H1 (cell line): ENCODE data around the gene ZNF398. TPM values are rescaled to one million over a fixed set of nuclear protein-coding genes. Genes with fewer than 3 reads are reported as not detected.

Experiments
- BACH1 ChIP-seq: IDR thresholded peaks from 2 replicates; pipeline ENCODE4 v1.6.1; 2012; ENCODE audit warnings: low read length, improper control_type of control experiment
- BCL11A ChIP-seq, 2 experiments: IDR thresholded peaks; one replicate each; pipeline ENCODE4 v1.6.1; 2011; ENCODE audit warnings: low read depth in 2 of 2, low read length in 2 of 2, mild to moderate bottlenecking in 2 of 2
- BRCA1 ChIP-seq: IDR thresholded peaks from 2 replicates; pipeline ENCODE4 v1.6.1; 2012; ENCODE audit warnings: low read depth, low read length, improper control_type of control experiment
- CTBP2 ChIP-seq: IDR thresholded peaks from 2 replicates; pipeline ENCODE4 v1.7.0; 2011; ENCODE audit warnings: borderline replicate concordance, mild to moderate bottlenecking, moderate library complexity, mixed read lengths, low read length; ENCODE audit not compliant: insufficient read depth, insufficient read length
- E2F6 ChIP-seq: IDR thresholded peaks from 2 replicates; pipeline ENCODE4 v1.6.1; 2012; ENCODE audit warnings: inconsistent platforms
- GABPA ChIP-seq: IDR thresholded peaks from 2 replicates; pipeline ENCODE4 v1.6.1; 2011; ENCODE audit warnings: mild to moderate bottlenecking, low read length, moderate library complexity, borderline replicate concordance; ENCODE audit not compliant: insufficient read depth
- HDAC2 ChIP-seq, 2 experiments: fragments of 300-600 bp in 1 of 2; sonication (generic) in 1 of 2; IDR thresholded peaks; 2 replicates each; pipeline ENCODE4 v1.6.1; 2011 to 2012; ENCODE audit warnings: low read depth in 2 of 2, low read length in 2 of 2, mild to moderate bottlenecking in 2 of 2, moderate library complexity in 2 of 2, borderline replicate concordance in 1 of 2, inconsistent platforms in 1 of 2
- KDM1A ChIP-seq: fragments of 200-600, 300-600 bp; sonication (generic); IDR thresholded peaks from 2 replicates; pipeline ENCODE4 v1.7.1; 2016; ENCODE audit warnings: mild to moderate bottlenecking, low read length, borderline replicate concordance
- MAFK ChIP-seq: IDR thresholded peaks from 2 replicates; pipeline ENCODE4 v1.6.1; 2012; ENCODE audit warnings: low read depth, mild to moderate bottlenecking, improper control_type of control experiment, low read length
- MAX ChIP-seq: IDR thresholded peaks from 2 replicates; pipeline ENCODE4 v1.6.1; 2012; ENCODE audit warnings: inconsistent platforms
- NANOG ChIP-seq: IDR thresholded peaks from 2 replicates; pipeline ENCODE4 v1.6.1; 2011; ENCODE audit warnings: low read length, low read depth, mild to moderate bottlenecking, inconsistent platforms; ENCODE audit not compliant: insufficient read depth, poor library complexity, severe bottlenecking
- POLR2A ChIP-seq, 2 experiments: IDR thresholded peaks; 1 replicate in 1 of 2; 2 replicates in 1 of 2; pipeline ENCODE4 v1.6.1; 2011; ENCODE audit warnings: low read depth in 2 of 2, low read length in 2 of 2, mild to moderate bottlenecking in 2 of 2; ENCODE audit errors: control extremely low read depth in 1 of 2
- RAD21 ChIP-seq, 2 experiments: IDR thresholded peaks in 1 of 2; conservative IDR thresholded peaks in 1 of 2; 2 replicates each; pipeline ENCODE4 v1.6.1; 2011; ENCODE audit warnings: low read depth in 2 of 2, low read length in 2 of 2, improper control_type of control experiment in 1 of 2, inconsistent platforms in 1 of 2, mild to moderate bottlenecking in 1 of 2, moderate library complexity in 1 of 2
- RFX5 ChIP-seq: IDR thresholded peaks from 2 replicates; pipeline ENCODE4 v1.6.1; 2011; ENCODE audit warnings: low read depth, low read length, improper control_type of control experiment, borderline replicate concordance
- RNF2 ChIP-seq: fragments of 200-900, 300-1000 bp; sonication (generic); IDR thresholded peaks from 2 replicates; pipeline ENCODE4 v1.7.1; 2016; ENCODE audit warnings: borderline replicate concordance, low read depth, mild to moderate bottlenecking, antibody characterized with exemption, low read length; ENCODE audit not compliant: poor library complexity, severe bottlenecking; ENCODE audit errors: missing control alignments
- SIX5 ChIP-seq: IDR thresholded peaks from 2 replicates; pipeline ENCODE4 v1.6.1; 2011; ENCODE audit warnings: mild to moderate bottlenecking, low read depth, low read length
- SP2 ChIP-seq: IDR thresholded peaks from 2 replicates; pipeline ENCODE4 v1.6.1; 2012; ENCODE audit warnings: mild to moderate bottlenecking, low read length, inconsistent platforms
- SRF ChIP-seq: IDR thresholded peaks from 2 replicates; pipeline ENCODE4 v1.6.1; 2011; ENCODE audit warnings: mild to moderate bottlenecking, low read depth, low read length, moderate library complexity
- TAF1 ChIP-seq: IDR thresholded peaks from 2 replicates; pipeline ENCODE4 v1.6.1; 2011; ENCODE audit warnings: mild to moderate bottlenecking, low read depth, low read length
- TAF7 ChIP-seq: optimal IDR thresholded peaks from 2 replicates; pipeline ENCODE3; 2011; ENCODE audit warnings: low read depth, mild to moderate bottlenecking, inconsistent platforms, low read length, moderate library complexity, borderline replicate concordance
- TBP ChIP-seq: IDR thresholded peaks from 2 replicates; pipeline ENCODE4 v1.6.1; 2011; ENCODE audit warnings: low read depth, low read length, improper control_type of control experiment
- polyA plus RNA-seq, 7 experiments: library from polyadenylated mRNA; depleted of rRNA in 3 of 7; stranded (reverse) in 5 of 7; unstranded in 2 of 7; fragments of >200 nt in 5 of 7; fragments of 200-250 nt in 2 of 7; gene quantifications; 1 replicate in 5 of 7; 2 replicates in 1 of 7; 4 replicates in 1 of 7; pipeline versions ENCODE4 v1.2.1 to v1.2.3, GENCODE V29; 2011 to 2013; ENCODE audit warnings: missing spikeins in 2 of 7, mixed read lengths in 2 of 7
- total RNA-seq: library from RNA; stranded (reverse); fragmentation: NEBNext Ultra II Directional; extraction: Animal tissue kit (Norgen Biotek cat#: 25700); gene quantifications from 2 replicates; pipeline ENCODE4 v1.2.1, GENCODE V29; 2021

The ZNF398 gene
- total and polyA plus RNA-seq, 2 of the 8 experiments (the other 6 are each of a cell fraction or from before 2014, with no cell fraction given): 52.7 to 63.5 TPM

- peak; percentile 48; the same call in 1 of the 2 replicates for TF ChIP-seq MAX
- peak; percentile 88 for TF ChIP-seq TBP
- TF ChIP-seq CTBP2: no peak
- TF ChIP-seq HDAC2 (IDR thresholded peaks at IDR 0.05; ENCODE audit: borderline replicate concordance in 1 of 2, low read depth in 2 of 2, low read length in 2 of 2): 0 out of 4 replicates have a peak, but pooled peaks of 1 of the 2 experiments have one; percentile 29
- TF ChIP-seq KDM1A: no peak
- peak; percentile 79 to 87 for TF ChIP-seq POLR2A (IDR thresholded peaks at IDR 0.05; ENCODE audit: control extremely low read depth in 1 of 2, low read depth in 2 of 2, low read length in 2 of 2)
- TF ChIP-seq NANOG: no peak
- 0 out of 2 replicates have a peak, but pooled peaks have one; percentile 24 for TF ChIP-seq RFX5
- no peak for TF ChIP-seq BRCA1
- TF ChIP-seq E2F6: no peak
- peak; percentile 84 for TF ChIP-seq TAF1
- TF ChIP-seq MAFK: no peak
- no peak for TF ChIP-seq RNF2
- TF ChIP-seq GABPA: 0 out of 2 replicates have a peak, but pooled peaks have one; percentile 29
- TF ChIP-seq SP2: no peak
- no peak for TF ChIP-seq BCL11A (IDR thresholded peaks at IDR 0.05; ENCODE audit: low read depth in 2 of 2, low read length in 2 of 2)
- TF ChIP-seq BACH1: no peak
- no peak for TF ChIP-seq SRF
- peak; percentile 72 for TF ChIP-seq TAF7
- TF ChIP-seq SIX5: no peak
- peak; percentile 48 to 50; a peak in 3 of 4 replicates for TF ChIP-seq RAD21 (IDR thresholded peaks at IDR 0.05 in 1 of 2, conservative IDR thresholded peaks at IDR 0.05 in 1 of 2; ENCODE audit: low read depth in 2 of 2, low read length in 2 of 2)
Measured at GRCh38 chr7:149195180-149196150, 48.2 kb downstream of the ZNF398 start, which contains the start of gene ZNF282 (continued).
